ENCODE data around the gene SRM. TPM values are rescaled to one million over a fixed set of nuclear protein-coding genes. Genes with fewer than 3 reads are reported as not detected.
"Not testable (repeated sequence)": the region's sequence is repeated elsewhere in the genome, so short reads cannot be mapped to it uniquely, and the experiment has no call there.

SRM gene
- total RNA-seq, 2 donors from 2014 or later, result 58.8 to 77.5 TPM

- H3K9me3 Mint-ChIP-seq; DNase-seq; H3K4me1 Mint-ChIP-seq (ENCODE audit: low read depth); H3K4me3 Mint-ChIP-seq; H3K36me3 Mint-ChIP-seq (ENCODE audit: insufficient read depth in 2 of 2); H3K27ac Mint-ChIP-seq; ATAC-seq (replicated peaks in 1 of 2); H3K27me3 Mint-ChIP-seq (ENCODE audit: low read depth): not testable (repeated sequence)
Observed at GRCh38 chr1:11037019-11037739, 22.6 kb downstream of the SRM start.

GRCh38 chr1:11031624-11032262, 28.1 kb downstream of the SRM start:
- no peak overlapping the region for H3K4me3 Mint-ChIP-seq
- H3K4me1 Mint-ChIP-seq (ENCODE audit: low read depth), result no peaks in the 10 kb centered on the region
- DNase-seq, result no peak
- no peaks in the 10 kb centered on the region for H3K27me3 Mint-ChIP-seq (ENCODE audit: low read depth)
- ATAC-seq (replicated peaks in 1 of 2), result peak; percentile 24 to 27
- no peaks in the 10 kb centered on the region for H3K9me3 Mint-ChIP-seq
- H3K27ac Mint-ChIP-seq, result no peak overlapping the region
- peaks cover 1 to 2% of the 10 kb centered on the region in 2 donors for H3K36me3 Mint-ChIP-seq (ENCODE audit: insufficient read depth in 2 of 2)

GRCh38 chr1:11030865-11031264, 29.0 kb downstream of the SRM start:
- no peak for DNase-seq

GRCh38 chr1:11028018-11028417, 31.8 kb downstream of the SRM start:
- Mint-ChIP-seq H3K4me3 (no peak overlapping the region), H3K9me3 (no peaks in the 10 kb centered on the region), H3K4me1 (ENCODE audit: low read depth) (peaks cover 5% of the 10 kb centered on the region), H3K27me3 (ENCODE audit: low read depth) (no peaks in the 10 kb centered on the region), H3K27ac (peak overlapping the region; percentile 42), H3K36me3 (ENCODE audit: insufficient read depth in 2 of 2) (peaks cover 6 to 23% of the 10 kb centered on the region in 2 donors)
- no peak for ATAC-seq (replicated peaks in 1 of 2)
- DNase-seq, result no peak

More at GRCh38 chr1:11030865-11031264, 29.0 kb downstream of the SRM start:
- Mint-ChIP-seq H3K9me3 (no peaks in the 10 kb centered on the region), H3K27ac (peak overlapping the region; percentile 25), H3K4me3 (no peak overlapping the region), H3K27me3 (ENCODE audit: low read depth) (no peaks in the 10 kb centered on the region), H3K4me1 (ENCODE audit: low read depth) (no peaks in the 10 kb centered on the region), H3K36me3 (ENCODE audit: insufficient read depth in 2 of 2) (peaks cover 1 to 2% of the 10 kb centered on the region in 2 donors)
- no peak for ATAC-seq (replicated peaks in 1 of 2)

- H3K36me3 Mint-ChIP-seq (ENCODE audit: insufficient read depth in 2 of 2), result peaks cover 7 to 27% of the 10 kb centered on the region in 2 donors
- H3K9me3 Mint-ChIP-seq, result no peaks in the 10 kb centered on the region
- no peak overlapping the region for H3K4me3 Mint-ChIP-seq
- peak overlapping the region; percentile 33 for H3K27ac Mint-ChIP-seq
- no peak for ATAC-seq (replicated peaks in 1 of 2)
- H3K27me3 Mint-ChIP-seq (ENCODE audit: low read depth), result no peaks in the 10 kb centered on the region
- H3K4me1 Mint-ChIP-seq (ENCODE audit: low read depth), result peaks cover 6% of the 10 kb centered on the region
- DNase-seq, result no peak
Observed at GRCh38 chr1:11027316-11027715, 32.5 kb downstream of the SRM start.

GRCh38 chr1:11026903-11027302, 32.9 kb downstream of the SRM start:
- Mint-ChIP-seq H3K9me3 (no peaks in the 10 kb centered on the region), H3K27ac (peak overlapping the region; percentile 69), H3K36me3 (ENCODE audit: insufficient read depth in 2 of 2) (peaks cover 10 to 32% of the 10 kb centered on the region in 2 donors), H3K4me1 (ENCODE audit: low read depth) (peaks cover 10% of the 10 kb centered on the region), H3K27me3 (ENCODE audit: low read depth) (no peaks in the 10 kb centered on the region), H3K4me3 (no peak overlapping the region)
- DNase-seq (no peak), ATAC-seq (replicated peaks in 1 of 2) (no peak)

- Mint-ChIP-seq H3K4me3 (no peak overlapping the region), H3K27me3 (ENCODE audit: low read depth) (no peaks in the 10 kb centered on the region), H3K4me1 (ENCODE audit: low read depth) (peaks cover 16% of the 10 kb centered on the region), H3K27ac (peak overlapping the region; percentile 71), H3K9me3 (no peaks in the 10 kb centered on the region), H3K36me3 (ENCODE audit: insufficient read depth in 2 of 2) (peaks cover 10 to 35% of the 10 kb centered on the region in 2 donors)
- ATAC-seq (replicated peaks in 1 of 2) (no peak), DNase-seq (no peak)
Observed at GRCh38 chr1:11026052-11026451, 33.8 kb downstream of the SRM start.

- Mint-ChIP-seq H3K27ac (peak overlapping the region; percentile 71), H3K4me3 (no peak overlapping the region), H3K36me3 (ENCODE audit: insufficient read depth in 2 of 2) (peaks cover 10 to 35% of the 10 kb centered on the region in 2 donors), H3K27me3 (ENCODE audit: low read depth) (no peaks in the 10 kb centered on the region), H3K4me1 (ENCODE audit: low read depth) (peaks cover 16% of the 10 kb centered on the region), H3K9me3 (no peaks in the 10 kb centered on the region)
- no peak for ATAC-seq (replicated peaks in 1 of 2)
- no peak for DNase-seq
Observed at GRCh38 chr1:11025618-11026017, 34.2 kb downstream of the SRM start.

GRCh38 chr1:11024874-11025203, 35.0 kb downstream of the SRM start:
- no peaks in the 10 kb centered on the region for H3K27me3 Mint-ChIP-seq (ENCODE audit: low read depth)
- peak in 1 of 2 donors; percentile 27 for ATAC-seq (replicated peaks in 1 of 2)
- peaks cover 10 to 39% of the 10 kb centered on the region in 2 donors for H3K36me3 Mint-ChIP-seq (ENCODE audit: insufficient read depth in 2 of 2)
- H3K4me3 Mint-ChIP-seq, result no peak overlapping the region
- peaks cover 16% of the 10 kb centered on the region for H3K4me1 Mint-ChIP-seq (ENCODE audit: low read depth)
- no peaks in the 10 kb centered on the region for H3K9me3 Mint-ChIP-seq
- H3K27ac Mint-ChIP-seq, result peak overlapping the region; percentile 79
- DNase-seq, result no peak

GRCh38 chr1:11024154-11024873, 35.5 kb downstream of the SRM start:
- ATAC-seq (replicated peaks in 1 of 2) (no peak), DNase-seq (no peak)
- Mint-ChIP-seq H3K27me3 (ENCODE audit: low read depth) (no peaks in the 10 kb centered on the region), H3K9me3 (no peaks in the 10 kb centered on the region), H3K36me3 (ENCODE audit: insufficient read depth in 2 of 2) (peaks cover 10 to 43% of the 10 kb centered on the region in 2 donors), H3K4me3 (peak overlapping the region in 1 of 2 donors; percentile 29), H3K27ac (peak overlapping the region; percentile 79), H3K4me1 (ENCODE audit: low read depth) (peaks cover 16% of the 10 kb centered on the region)

- DNase-seq, result no peak
- H3K27ac Mint-ChIP-seq, result no peak overlapping the region
- ATAC-seq (replicated peaks in 1 of 2), result no peak
- H3K4me3 Mint-ChIP-seq, result no peak overlapping the region
- no peaks in the 10 kb centered on the region for H3K27me3 Mint-ChIP-seq (ENCODE audit: low read depth)
- peaks cover 15 to 54% of the 10 kb centered on the region in 2 donors for H3K36me3 Mint-ChIP-seq (ENCODE audit: insufficient read depth in 2 of 2)
- no peaks in the 10 kb centered on the region for H3K9me3 Mint-ChIP-seq
- peaks cover 21% of the 10 kb centered on the region for H3K4me1 Mint-ChIP-seq (ENCODE audit: low read depth)
Observed at GRCh38 chr1:11023201-11023600, 36.6 kb downstream of the SRM start.

- Mint-ChIP-seq H3K4me1 (ENCODE audit: low read depth) (peaks cover 34% of the 10 kb centered on the region), H3K4me3 (no peak overlapping the region), H3K27me3 (ENCODE audit: low read depth) (no peaks in the 10 kb centered on the region), H3K36me3 (ENCODE audit: insufficient read depth in 2 of 2) (peaks cover 14 to 66% of the 10 kb centered on the region in 2 donors), H3K27ac (no peak overlapping the region), H3K9me3 (no peaks in the 10 kb centered on the region)
- ATAC-seq (replicated peaks in 1 of 2) (no peak), DNase-seq (no peak)
Observed at GRCh38 chr1:11019971-11020370, 39.8 kb downstream of the SRM start.

GRCh38 chr1:11019358-11019757, 40.5 kb downstream of the SRM start:
- not testable (repeated sequence) for H3K27ac Mint-ChIP-seq; H3K27me3 Mint-ChIP-seq (ENCODE audit: low read depth); ATAC-seq (replicated peaks in 1 of 2); DNase-seq; H3K4me3 Mint-ChIP-seq; H3K9me3 Mint-ChIP-seq
- H3K36me3 Mint-ChIP-seq (ENCODE audit: insufficient read depth in 2 of 2), result peaks cover 16 to 67% of the 10 kb centered on the region in 2 donors
- peaks cover 40% of the 10 kb centered on the region for H3K4me1 Mint-ChIP-seq (ENCODE audit: low read depth)

Measured in activated T-cell treated with anti-CD3 and anti-CD28 coated beads, Interleukin-2, amount 50 U/mL, for 72 hours (primary cell).